ELF-1 (cell line): Measurements from ENCODE around the gene OR10AD1.

ENCODE experiments used
- DNase-seq: peaks from one replicate; pipeline ENCODE4 v3.0.0-alpha.2; 2016; ENCODE audit warnings: low read depth, low spot score

OR10AD1 gene

DNA sequence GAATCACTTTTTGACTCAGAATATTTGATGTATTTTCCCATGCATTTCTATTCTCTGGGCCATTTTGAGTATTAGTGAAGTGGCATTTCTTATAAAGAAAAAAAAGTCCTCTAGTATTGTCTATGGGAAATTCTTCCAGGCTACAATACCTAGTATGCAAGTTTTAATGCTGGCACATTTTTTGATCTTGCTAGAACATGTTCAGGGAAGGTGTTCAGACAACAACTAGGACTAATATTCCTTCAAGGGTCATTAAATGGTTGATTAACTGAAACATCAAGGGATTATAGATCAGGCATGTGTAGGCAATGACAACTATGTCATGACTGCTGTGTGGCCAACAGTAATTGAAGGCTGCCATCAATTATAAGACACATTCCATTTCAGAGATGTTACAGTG is 12.0 kb downstream of the OR10AD1 start:
- DNase-seq = no peak

- peak; percentile 82 for DNase-seq
Measured at GRCh38 chr12:48189331-48190125, 13.6 kb downstream of the OR10AD1 start.

GRCh38 chr12:48187916-48188695 is 15.0 kb downstream of the OR10AD1 start:
- no peak for DNase-seq

DNA sequence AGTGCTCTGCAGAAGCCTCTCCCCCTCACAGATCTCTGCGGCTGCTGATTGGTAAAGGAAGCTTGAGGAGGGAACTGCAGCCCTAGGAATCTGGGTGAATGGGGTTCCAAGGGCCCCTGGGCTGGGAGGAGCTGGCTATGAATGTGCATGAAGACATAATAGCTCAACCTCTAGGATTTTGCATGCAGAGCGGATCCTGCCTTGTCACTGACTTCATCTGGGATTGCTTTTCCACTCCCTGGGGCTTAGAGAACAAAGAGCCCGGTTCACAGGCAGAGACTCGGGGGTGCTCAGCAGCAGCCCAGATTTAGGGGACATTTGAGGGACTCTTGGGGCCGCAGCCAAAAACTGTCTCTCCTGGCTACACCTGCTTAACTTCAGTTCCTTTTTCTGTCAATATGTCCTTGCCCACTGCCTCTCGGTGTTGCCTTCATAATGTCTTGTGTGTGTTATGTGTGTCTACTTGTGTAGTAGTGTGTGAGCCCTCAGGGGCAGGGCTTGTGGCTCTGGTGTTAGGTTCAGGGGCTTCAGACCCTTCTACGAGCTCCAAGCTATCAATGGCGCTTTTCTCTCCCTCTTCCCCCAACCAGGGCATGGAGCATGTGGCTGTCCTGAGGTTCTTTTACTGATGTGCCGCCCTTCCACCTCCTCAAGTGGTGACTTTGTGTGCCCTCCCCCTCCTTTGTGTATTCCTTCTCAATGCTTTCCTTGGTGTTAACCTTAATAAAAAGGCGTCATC is 17.7 kb downstream of the OR10AD1 start:
- DNase-seq = no peak

DNA sequence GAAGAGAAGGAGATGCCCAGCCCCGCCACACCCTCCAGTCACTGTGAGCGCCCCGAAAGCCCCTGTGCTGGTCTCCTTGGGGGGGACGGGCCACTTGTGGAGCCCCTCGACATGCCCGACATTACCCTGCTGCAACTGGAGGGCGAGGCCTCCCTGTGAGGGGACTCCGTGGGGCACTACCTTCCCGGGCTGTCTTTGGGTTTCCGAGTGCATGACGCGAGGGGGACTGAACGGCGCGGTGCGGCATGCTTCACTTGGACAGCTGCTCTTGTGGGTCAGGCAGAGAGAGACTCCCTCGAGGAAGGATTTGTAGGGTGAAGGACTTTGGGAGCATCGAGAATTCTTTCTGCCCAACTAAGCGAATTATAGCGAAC is 18.6 kb downstream of the OR10AD1 start:
- no peak for DNase-seq

- no peak for DNase-seq
Measured at GRCh38 chr12:48183876-48184548, 19.1 kb downstream of the OR10AD1 start.

DNA sequence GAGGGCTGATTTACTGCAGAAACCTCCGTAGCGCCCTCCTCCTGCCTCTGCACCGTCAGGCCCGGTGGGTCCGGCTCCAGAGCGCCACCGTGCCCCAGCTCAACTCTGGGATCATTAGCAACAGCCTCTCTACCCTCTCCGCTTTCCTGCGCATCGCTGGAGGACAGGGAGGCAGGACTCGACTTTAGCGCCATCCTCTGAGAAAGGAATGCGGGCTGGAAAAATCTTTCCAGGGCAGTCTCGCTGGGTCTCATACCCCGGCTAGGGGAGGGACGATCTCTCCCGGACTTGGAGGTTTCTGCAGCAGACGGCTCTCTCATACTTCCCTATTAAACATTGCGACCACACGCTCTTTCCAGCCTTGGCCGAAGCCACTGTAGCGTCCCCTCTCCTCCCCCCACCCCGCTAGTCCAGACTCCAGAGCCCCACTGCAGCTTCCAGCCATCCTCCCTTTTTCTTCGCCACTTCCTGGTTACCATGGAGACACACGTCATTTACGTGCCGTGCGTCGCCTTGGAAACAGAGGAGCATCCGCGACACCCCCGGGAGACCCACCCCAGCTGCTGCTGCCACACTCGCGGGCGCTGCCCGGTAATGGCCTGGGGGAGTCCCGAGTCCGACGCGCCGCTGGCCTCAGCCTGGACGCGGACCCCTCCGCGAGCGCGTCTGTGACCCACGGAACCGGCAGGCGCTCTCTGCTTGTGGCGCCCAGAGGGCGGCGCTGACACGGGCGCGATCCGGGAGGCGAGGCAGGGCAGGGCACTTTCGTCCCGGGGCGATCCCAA is 19.8 kb downstream of the OR10AD1 start, which contains the start of gene CCDC184:
TSS of gene CCDC184 (plus strand) at position 554 of the 785 bp plus-strand sequence. CDS start 479 bp downstream, outside the sequence.
- DNase-seq = peak; percentile 86

- DNase-seq = no peak
Measured at GRCh38 chr12:48182631-48183030, 20.5 kb downstream of the OR10AD1 start.

GRCh38 chr12:48180857-48181495 is 22.1 kb downstream of the OR10AD1 start:
- DNase-seq = no peak

DNA sequence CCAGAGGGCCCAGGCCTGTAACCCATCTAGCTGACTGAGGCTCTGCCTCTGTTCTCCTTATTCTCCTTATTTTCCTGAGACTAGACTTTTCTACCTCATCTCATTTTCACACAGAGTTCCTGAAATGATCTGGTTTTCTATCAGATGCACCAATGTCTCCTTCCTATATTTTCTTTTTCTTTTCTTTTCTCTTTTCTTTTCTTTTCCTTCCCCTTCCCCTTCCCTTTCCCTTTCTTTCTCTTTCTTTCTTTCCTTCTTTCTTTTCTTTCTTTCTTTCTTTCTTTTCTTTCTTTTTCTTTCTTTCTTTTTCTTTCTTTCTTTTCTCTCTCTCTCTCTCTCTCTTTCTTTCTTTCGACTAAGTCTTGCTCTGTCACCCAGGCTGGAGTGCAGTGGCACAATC is 22.7 kb downstream of the OR10AD1 start:
- DNase-seq = no peak

DNA sequence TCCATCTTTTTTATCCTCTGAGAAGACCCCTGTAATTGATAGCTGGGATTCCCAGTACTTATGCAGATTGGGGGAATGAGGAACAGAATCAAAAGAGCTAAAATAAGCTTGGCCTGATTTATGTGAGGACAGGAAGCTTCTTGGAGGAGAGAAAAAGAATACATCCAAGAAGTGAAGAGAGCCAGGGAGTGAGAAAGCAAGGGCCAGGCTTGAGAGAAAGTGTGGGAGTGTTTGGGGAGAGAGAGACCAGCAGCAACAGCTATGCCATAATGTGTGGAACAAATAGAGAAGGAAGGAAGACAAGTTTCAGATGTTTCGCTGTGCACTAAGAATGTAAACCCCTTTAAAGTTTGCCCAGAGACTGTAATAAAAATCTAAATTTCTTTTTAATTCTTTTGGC is 23.6 kb downstream of the OR10AD1 start:
- no peak for DNase-seq

- DNase-seq = no peak
Measured at GRCh38 chr12:48177982-48178381, 25.1 kb downstream of the OR10AD1 start.

GRCh38 chr12:48176417-48176751 is 26.7 kb downstream of the OR10AD1 start:
- DNase-seq = no peak

DNA sequence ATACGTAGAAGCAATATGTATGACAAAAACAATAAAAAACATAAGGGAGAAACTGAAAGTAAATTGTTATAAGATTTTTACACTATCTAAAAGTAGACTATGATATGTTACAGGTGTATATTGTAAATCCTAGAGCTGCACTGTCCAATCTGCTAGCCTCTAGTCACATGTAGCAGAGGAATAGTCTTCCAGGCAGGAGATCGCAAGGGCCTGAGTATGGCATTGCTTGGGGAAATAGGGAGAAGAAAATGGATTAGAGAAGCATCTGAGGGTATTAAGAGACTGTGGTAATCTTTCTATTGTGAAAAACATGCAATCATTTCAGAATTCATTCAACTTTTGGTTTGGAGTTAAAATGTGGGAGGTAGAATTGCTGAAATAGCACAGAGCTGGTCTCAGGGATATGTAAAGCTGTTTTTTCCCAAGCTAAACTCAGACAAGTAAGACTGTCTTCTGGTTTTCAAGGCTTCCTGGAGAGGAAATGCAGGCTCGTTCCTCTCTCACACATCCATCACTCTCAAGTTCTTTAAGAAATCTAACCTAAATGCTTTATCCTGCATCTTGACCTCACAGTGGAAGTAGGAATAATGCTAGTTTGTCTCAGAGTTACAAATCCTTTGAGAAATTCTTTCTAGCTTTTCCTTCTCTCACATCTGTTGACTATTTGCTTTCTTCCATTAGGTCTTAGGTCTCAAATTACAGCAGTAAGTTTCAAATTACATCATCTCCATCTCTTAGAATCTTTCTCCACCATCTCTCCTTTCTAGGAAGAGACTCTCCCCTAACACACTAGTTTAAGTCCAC is 27.3 kb downstream of the OR10AD1 start:
- no peak for DNase-seq

DNA sequence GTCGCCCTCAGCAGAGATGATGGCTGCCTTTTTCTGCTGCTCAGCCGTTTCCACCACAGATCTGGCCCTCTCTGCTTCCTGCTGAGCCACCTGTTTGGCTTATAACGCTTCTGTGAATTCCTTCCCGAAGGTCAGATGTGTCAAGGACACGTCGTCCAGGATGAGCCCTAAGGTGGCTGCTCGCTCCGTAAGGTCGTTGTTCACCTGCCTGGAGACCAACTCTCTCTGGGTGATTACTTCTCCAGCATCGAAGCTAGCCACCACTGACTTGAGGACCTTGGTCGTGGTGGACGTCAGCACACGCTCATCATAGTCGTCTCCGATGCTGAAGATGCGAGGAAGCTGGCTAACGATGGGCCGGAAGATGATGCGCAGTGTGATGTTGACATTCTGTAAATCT is 34.1 kb downstream of the OR10AD1 start:
- no peak for DNase-seq

GRCh38 chr12:48165089-48165981 is 37.8 kb downstream of the OR10AD1 start:
- DNase-seq = no peak

- DNase-seq = no peak
Measured at GRCh38 chr12:48164451-48164850, 38.6 kb downstream of the OR10AD1 start.

DNA sequence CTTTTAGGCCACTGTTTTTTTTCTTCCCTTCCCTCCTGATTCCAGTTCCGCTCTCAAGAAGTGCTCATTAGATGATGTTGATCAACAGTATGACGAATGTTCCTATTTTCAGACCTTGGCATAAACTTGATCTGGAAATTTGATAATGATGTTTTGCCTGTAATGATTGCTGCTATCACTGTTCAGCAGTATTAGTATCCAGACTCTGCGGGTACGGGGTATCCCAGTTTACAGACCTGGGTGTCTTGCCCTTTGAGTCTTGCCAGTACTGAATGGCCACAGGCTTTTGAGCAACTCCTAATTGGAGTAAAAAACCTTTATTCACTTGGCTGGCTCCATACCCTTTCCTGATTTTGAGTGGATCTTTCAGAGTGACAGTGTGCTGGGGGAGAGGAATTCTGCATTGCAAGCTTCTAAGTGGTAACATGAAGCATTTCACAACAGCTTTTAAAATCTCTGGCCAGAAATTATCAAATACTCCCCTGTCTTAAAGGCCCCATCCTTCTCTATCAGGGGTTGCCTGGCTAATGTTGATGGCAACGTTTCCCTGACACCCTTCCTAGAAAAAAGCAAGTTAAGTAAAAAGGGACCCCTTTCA is 39.8 kb downstream of the OR10AD1 start:
- DNase-seq = no peak
